Subcutaneous adipose tissue (tissue), 4 donors: ENCODE measurements around the gene VMP1. TPM values are rescaled to one million over a fixed set of nuclear protein-coding genes. Genes with fewer than 3 reads are reported as not detected.
A peak's percentile ranks its signal among the peaks of the same experiment; 100 is the strongest.

ENCODE experiments used
- CTCF ChIP-seq: fragments of 450-650 bp; IDR thresholded peaks from one replicate; pipeline ENCODE4 v1.5.1; 2016; ENCODE audit warnings: low read depth, mild to moderate bottlenecking, control low read depth, antibody characterized with exemption, moderate library complexity
- total RNA-seq, 4 donors: library from RNA; depleted of rRNA; stranded (reverse); fragments of >200 nt; gene quantifications; one replicate each; pipeline ENCODE4 v1.1.0, GENCODE V29; 2016

Gene VMP1
- total RNA-seq, 4 donors from 2014 or later: 94.2 to 332 (median 246) TPM

GRCh38 chr17:59848778-59849177 is 141.3 kb downstream of the VMP1 start:
- no peak for TF ChIP-seq CTCF

- TF ChIP-seq CTCF: no peak
Measured at GRCh38 chr17:59851439-59852375, 144.3 kb downstream of the VMP1 start.

GRCh38 chr17:59853168-59853918 is 145.9 kb downstream of the VMP1 start:
- peak; percentile 35 for TF ChIP-seq CTCF

- no peak for TF ChIP-seq CTCF
Measured at GRCh38 chr17:59856859-59857794, 149.7 kb downstream of the VMP1 start.

- peak; percentile 12 for TF ChIP-seq CTCF
Measured at GRCh38 chr17:59858167-59858816, 150.8 kb downstream of the VMP1 start.

- TF ChIP-seq CTCF: no peak
Measured at GRCh38 chr17:59858932-59859331, 151.5 kb downstream of the VMP1 start.
